Measurements from ENCODE around the gene TIGAR.

Gene TIGAR

DNA sequence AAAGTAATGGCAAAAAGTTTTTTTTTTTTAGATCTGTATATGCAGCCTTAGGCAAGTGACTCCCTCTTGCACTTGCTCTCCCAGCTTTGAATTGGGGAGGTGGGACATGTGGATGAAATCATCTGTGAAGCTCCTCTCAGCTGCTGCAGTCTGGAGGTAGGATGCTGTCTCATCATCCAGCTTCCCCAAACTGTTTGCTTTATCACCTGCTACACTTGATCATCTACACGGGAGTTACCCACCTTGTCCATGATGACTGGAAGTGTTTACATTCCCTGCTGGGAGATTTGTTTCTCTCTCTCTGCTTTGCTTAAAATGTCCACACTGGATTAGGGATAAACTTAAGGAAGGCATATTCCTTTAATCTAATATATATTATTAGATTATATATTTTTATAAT, 67.0 kb downstream of the TIGAR start:
- TF ChIP-seq BACH2 (CRISPR knock-in tag; IDR thresholded peaks at IDR 0.05; ENCODE audit: borderline replicate concordance) = no peak
- no peak for ATAC-seq

- ATAC-seq = no peak
- no peak for TF ChIP-seq ZNF70 (CRISPR knock-in tag; IDR thresholded peaks at IDR 0.05)
- TF ChIP-seq CSRNP3 (CRISPR knock-in tag; IDR thresholded peaks at IDR 0.05) = no peak
- no peak for TF ChIP-seq RARB (CRISPR knock-in tag; IDR thresholded peaks at IDR 0.05)
- TF ChIP-seq PPARA (CRISPR knock-in tag; IDR thresholded peaks at IDR 0.05; ENCODE audit: borderline replicate concordance) = no peak
- TF ChIP-seq, protein P1, sequence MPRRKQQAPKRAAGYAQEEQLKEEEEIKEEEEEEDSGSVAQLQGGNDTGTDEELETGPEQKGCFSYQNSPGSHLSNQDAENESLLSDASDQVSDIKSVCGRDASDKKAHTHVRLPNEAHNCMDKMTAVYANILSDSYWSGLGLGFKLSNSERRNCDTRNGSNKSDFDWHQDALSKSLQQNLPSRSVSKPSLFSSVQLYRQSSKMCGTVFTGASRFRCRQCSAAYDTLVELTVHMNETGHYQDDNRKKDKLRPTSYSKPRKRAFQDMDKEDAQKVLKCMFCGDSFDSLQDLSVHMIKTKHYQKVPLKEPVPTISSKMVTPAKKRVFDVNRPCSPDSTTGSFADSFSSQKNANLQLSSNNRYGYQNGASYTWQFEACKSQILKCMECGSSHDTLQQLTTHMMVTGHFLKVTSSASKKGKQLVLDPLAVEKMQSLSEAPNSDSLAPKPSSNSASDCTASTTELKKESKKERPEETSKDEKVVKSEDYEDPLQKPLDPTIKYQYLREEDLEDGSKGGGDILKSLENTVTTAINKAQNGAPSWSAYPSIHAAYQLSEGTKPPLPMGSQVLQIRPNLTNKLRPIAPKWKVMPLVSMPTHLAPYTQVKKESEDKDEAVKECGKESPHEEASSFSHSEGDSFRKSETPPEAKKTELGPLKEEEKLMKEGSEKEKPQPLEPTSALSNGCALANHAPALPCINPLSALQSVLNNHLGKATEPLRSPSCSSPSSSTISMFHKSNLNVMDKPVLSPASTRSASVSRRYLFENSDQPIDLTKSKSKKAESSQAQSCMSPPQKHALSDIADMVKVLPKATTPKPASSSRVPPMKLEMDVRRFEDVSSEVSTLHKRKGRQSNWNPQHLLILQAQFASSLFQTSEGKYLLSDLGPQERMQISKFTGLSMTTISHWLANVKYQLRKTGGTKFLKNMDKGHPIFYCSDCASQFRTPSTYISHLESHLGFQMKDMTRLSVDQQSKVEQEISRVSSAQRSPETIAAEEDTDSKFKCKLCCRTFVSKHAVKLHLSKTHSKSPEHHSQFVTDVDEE (CRISPR knock-in tag; IDR thresholded peaks at IDR 0.05) = no peak
- TF ChIP-seq PATZ1 (CRISPR knock-in tag; IDR thresholded peaks at IDR 0.05; ENCODE audit: borderline replicate concordance) = no peak
- TF ChIP-seq TOX (CRISPR knock-in tag; IDR thresholded peaks at IDR 0.05; ENCODE audit: borderline replicate concordance) = no peak
- TF ChIP-seq ZNF8 (CRISPR knock-in tag; IDR thresholded peaks at IDR 0.05) = no peak
- no peak for TF ChIP-seq SNAI2 (CRISPR knock-in tag; IDR thresholded peaks at IDR 0.05)
- no peak for TF ChIP-seq OSR1 (CRISPR knock-in tag; IDR thresholded peaks at IDR 0.05)
- no peak for TF ChIP-seq CSDC2 (CRISPR knock-in tag; IDR thresholded peaks at IDR 0.05)
- no peak for TF ChIP-seq TCF4 (CRISPR knock-in tag; IDR thresholded peaks at IDR 0.05; ENCODE audit: borderline replicate concordance)
- TF ChIP-seq ARNTL (CRISPR knock-in tag; IDR thresholded peaks at IDR 0.05; ENCODE audit: borderline replicate concordance, low read depth) = no peak
- TF ChIP-seq ESRRG (CRISPR knock-in tag; IDR thresholded peaks at IDR 0.05) = no peak
- TF ChIP-seq, protein P2, sequence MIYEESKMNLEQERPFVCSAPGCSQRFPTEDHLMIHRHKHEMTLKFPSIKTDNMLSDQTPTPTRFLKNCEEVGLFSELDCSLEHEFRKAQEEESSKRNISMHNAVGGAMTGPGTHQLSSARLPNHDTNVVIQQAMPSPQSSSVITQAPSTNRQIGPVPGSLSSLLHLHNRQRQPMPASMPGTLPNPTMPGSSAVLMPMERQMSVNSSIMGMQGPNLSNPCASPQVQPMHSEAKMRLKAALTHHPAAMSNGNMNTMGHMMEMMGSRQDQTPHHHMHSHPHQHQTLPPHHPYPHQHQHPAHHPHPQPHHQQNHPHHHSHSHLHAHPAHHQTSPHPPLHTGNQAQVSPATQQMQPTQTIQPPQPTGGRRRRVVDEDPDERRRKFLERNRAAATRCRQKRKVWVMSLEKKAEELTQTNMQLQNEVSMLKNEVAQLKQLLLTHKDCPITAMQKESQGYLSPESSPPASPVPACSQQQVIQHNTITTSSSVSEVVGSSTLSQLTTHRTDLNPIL (CRISPR knock-in tag; IDR thresholded peaks at IDR 0.05; ENCODE audit: low read depth) = no peak
- no peak for TF ChIP-seq ZFP3 (CRISPR knock-in tag; IDR thresholded peaks at IDR 0.05)
- no peak for TF ChIP-seq ISL1 (CRISPR knock-in tag; IDR thresholded peaks at IDR 0.05)
- no peak for TF ChIP-seq ZC3H10 (CRISPR knock-in tag; IDR thresholded peaks at IDR 0.05)
- no peak for TF ChIP-seq ZFP30 (CRISPR knock-in tag; IDR thresholded peaks at IDR 0.05)
Observed at GRCh38 chr12:4388662-4389061, 67.6 kb downstream of the TIGAR start.

GRCh38 chr12:4392223-4392742, 71.3 kb downstream of the TIGAR start:
- TF ChIP-seq ZNF565 (CRISPR knock-in tag; conservative IDR thresholded peaks at IDR 0.05; ENCODE audit: low read depth) = no peak
- no peak for TF ChIP-seq ZFP30 (CRISPR knock-in tag; IDR thresholded peaks at IDR 0.05)
- TF ChIP-seq ISL1 (CRISPR knock-in tag; IDR thresholded peaks at IDR 0.05) = no peak
- TF ChIP-seq ZNF8 (CRISPR knock-in tag; IDR thresholded peaks at IDR 0.05) = no peak
- ATAC-seq = no peak

GRCh38 chr12:4393211-4393610, 72.2 kb downstream of the TIGAR start:
- no peak for ATAC-seq
- TF ChIP-seq ZC3H10 (CRISPR knock-in tag; IDR thresholded peaks at IDR 0.05) = no peak
- TF ChIP-seq GLIS3 (CRISPR knock-in tag; IDR thresholded peaks at IDR 0.05) = no peak
- TF ChIP-seq, protein P2 (CRISPR knock-in tag; IDR thresholded peaks at IDR 0.05; ENCODE audit: low read depth) = no peak
- no peak for TF ChIP-seq OSR1 (CRISPR knock-in tag; IDR thresholded peaks at IDR 0.05)
- TF ChIP-seq PPARA (CRISPR knock-in tag; IDR thresholded peaks at IDR 0.05; ENCODE audit: borderline replicate concordance) = no peak
- TF ChIP-seq CSDC2 (CRISPR knock-in tag; IDR thresholded peaks at IDR 0.05) = no peak
